Inflammatory macrophage treated with lipopolysaccharide for 4 hours (primary cell): ENCODE data around the gene RPH3AL.
"Not testable (repeated sequence)": the region's sequence is repeated elsewhere in the genome, so short reads cannot be mapped to it uniquely, and the experiment has no call there.

Source experiments
- DNase-seq: peaks from one replicate; pipeline ENCODE4 v3.0.0-alpha.2; 2020

Gene RPH3AL

GRCh38 chr17:234163-234993 lies 118.2 kb downstream of the RPH3AL start:
- peak; percentile 43 for DNase-seq

- peak; percentile 97 for DNase-seq
Observed at GRCh38 chr17:233473-233941, 119.1 kb downstream of the RPH3AL start.

GRCh38 chr17:231966-232807 lies 120.4 kb downstream of the RPH3AL start:
- DNase-seq: no peak

GRCh38 chr17:231191-231965 lies 121.2 kb downstream of the RPH3AL start:
- no peak for DNase-seq

GRCh38 chr17:230395-230770 lies 122.2 kb downstream of the RPH3AL start:
- DNase-seq: no peak

- DNase-seq: no peak
Observed at GRCh38 chr17:229709-230394, 122.8 kb downstream of the RPH3AL start.

- DNase-seq: no peak
Observed at GRCh38 chr17:228951-229708, 123.5 kb downstream of the RPH3AL start.

- no peak for DNase-seq
Observed at GRCh38 chr17:227946-228615, 124.5 kb downstream of the RPH3AL start.

- DNase-seq: no peak
Observed at GRCh38 chr17:227078-227945, 125.3 kb downstream of the RPH3AL start.

- DNase-seq: no peak
Observed at GRCh38 chr17:226108-227077, 126.2 kb downstream of the RPH3AL start.

- no peak for DNase-seq
Observed at GRCh38 chr17:225551-225950, 127.1 kb downstream of the RPH3AL start.

- not testable (repeated sequence) for DNase-seq
Observed at GRCh38 chr17:224576-224975, 128.0 kb downstream of the RPH3AL start.

- DNase-seq: no peak
Observed at GRCh38 chr17:223723-224471, 128.7 kb downstream of the RPH3AL start.

GRCh38 chr17:222172-222571 lies 130.4 kb downstream of the RPH3AL start:
- no peak for DNase-seq

- no peak for DNase-seq
Observed at GRCh38 chr17:219696-220095, 132.9 kb downstream of the RPH3AL start.

- no peak for DNase-seq
Observed at GRCh38 chr17:218432-219110, 134.0 kb downstream of the RPH3AL start.

- DNase-seq: no peak
Observed at GRCh38 chr17:216625-217024, 136.0 kb downstream of the RPH3AL start.
